Activated CD4-positive, alpha-beta T cell treated with anti-CD3 and anti-CD28 coated beads, Interleukin-2, amount 50 U/mL, for 48 hours (primary cell): ENCODE data around the gene SDC3.

Experiments
- DNase-seq, 2 experiments: peaks; one replicate each; pipeline ENCODE4 v3.0.0-alpha.2; 2020

Gene SDC3

DNA sequence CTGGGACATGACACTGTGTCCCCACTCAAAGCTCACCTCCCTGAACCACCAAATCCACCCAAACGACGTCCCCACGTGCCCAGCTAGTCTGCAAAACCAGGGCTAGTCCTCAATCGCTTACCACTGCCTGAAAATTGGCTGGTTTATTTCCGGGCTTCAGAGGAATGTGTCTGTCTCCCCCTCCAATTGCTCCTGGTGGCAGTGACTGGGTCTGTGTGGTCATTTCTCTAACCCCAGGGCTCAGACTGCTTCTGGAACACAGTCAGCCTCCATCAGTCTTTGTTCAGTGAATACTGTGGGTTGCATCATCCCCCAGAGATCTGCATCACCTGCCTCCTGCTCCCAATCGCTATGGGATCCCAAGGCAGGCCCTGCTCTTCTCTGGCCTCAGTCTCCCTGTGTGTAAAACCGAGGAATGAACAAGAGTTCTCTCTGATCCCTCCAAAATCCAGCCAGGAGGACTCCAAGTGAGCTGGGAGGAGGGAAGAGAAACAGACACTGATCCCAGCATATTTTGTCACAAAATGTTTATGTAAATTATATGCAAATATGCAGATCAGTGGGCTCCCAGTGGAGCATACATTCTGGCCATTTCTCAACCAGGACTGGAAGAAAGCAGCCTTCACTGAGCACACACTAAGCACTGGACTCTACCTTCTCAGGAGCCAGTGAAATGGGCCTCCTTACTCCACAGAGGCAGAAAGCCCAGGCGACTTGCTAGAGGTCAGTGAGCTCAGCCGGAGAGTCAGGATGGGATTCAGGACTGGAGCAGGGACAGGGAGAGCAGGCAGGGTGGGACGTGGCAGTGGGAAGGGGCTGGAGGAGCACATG is 20.9 kb downstream of the SDC3 start:
- no peak for DNase-seq

DNA sequence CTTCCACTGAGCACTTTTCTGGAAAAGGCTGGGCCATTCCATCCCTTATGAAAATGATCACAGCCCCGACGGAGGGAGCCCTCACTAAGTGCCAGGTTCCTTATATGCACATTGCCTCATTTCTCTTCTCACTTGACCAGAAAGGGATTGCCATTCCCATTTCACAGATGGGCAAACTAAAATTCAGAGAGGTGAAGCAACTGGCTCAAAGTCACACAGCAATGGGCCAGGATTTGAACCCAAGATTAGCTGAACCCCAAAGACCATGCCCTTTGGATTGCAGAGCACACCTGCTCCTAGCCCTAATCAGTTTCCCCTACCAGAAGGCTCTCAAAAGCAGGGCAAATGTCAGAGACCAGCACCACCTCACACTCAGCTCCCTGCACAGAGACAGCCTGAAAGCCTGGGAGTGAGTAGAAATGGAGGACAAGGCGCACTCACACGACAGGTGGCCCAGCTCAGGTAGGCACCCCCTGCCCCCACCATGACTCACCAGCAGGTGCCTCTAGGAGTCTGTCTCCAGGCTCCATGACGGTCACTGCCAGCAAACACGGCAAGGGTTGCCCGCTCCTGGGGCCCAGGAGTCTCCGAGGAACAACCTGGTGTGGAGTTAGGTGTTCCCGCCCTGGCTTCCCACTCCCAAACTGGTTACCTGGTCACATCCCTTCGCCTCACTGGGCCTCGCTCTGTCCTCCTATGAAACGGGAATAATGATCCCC is 21.7 kb downstream of the SDC3 start:
- DNase-seq = no peak

DNA sequence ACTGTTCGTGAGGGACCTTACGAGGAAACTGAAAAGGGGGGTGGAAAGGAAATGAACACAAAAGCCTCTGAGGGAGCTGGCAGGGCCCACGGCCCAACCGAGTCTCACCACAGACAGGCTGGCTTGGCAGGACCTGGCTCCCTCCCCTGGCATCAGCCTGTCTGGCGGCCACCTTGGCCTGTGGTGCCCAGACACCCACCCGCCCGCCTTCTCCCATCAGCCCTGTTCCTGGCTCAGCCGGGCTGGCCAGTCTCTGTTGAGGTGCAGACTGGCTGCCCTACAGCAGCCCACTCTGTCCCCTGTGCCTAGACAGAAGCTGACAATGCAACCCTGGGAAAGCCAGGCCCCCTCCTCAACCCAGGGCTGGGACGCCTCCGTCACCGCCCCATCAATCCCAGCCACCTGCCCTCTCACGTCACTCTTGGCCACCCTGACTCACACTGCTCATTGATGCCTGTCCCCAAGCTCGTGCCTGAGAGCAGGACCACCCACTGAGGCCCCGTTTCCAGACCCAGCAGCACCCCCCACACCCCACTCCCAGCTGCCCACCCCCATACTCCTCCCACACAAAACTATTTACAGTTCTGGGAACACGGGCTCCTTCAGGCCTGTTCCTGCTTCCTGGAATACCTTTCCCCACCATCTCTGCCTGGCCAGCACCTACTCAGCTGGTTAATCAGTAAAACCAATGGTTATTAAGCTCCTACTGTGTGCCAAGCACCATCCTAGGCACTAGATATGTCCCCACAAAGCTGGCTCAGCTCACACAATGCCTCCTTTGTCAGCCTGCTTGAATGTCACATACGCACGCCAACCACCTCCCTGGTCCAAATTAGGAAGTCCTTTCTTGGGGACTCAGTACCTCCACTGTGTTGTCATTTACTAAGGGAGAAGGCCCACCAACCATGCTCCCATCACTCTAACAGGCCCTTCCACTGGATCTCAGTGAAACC is 22.7 kb downstream of the SDC3 start:
- no peak for DNase-seq

DNA sequence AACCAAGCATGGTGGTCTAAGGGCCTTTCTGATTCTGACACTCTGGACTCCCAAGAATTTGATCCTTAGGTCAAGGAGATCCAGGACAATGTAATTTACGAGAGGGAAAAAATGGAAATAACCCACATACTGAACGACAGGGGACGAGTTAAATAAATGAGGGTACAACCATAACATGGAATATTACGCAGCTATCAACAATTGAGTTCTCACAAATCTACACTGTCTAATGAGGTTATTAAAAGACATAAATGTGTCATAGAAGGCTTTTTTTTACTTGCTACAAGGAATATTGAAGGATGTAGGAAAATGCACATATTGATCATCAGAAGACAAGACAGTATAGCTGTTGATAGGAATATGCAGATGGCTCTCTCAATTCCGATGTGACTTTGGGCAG is 23.8 kb downstream of the SDC3 start:
- DNase-seq = no peak

DNA sequence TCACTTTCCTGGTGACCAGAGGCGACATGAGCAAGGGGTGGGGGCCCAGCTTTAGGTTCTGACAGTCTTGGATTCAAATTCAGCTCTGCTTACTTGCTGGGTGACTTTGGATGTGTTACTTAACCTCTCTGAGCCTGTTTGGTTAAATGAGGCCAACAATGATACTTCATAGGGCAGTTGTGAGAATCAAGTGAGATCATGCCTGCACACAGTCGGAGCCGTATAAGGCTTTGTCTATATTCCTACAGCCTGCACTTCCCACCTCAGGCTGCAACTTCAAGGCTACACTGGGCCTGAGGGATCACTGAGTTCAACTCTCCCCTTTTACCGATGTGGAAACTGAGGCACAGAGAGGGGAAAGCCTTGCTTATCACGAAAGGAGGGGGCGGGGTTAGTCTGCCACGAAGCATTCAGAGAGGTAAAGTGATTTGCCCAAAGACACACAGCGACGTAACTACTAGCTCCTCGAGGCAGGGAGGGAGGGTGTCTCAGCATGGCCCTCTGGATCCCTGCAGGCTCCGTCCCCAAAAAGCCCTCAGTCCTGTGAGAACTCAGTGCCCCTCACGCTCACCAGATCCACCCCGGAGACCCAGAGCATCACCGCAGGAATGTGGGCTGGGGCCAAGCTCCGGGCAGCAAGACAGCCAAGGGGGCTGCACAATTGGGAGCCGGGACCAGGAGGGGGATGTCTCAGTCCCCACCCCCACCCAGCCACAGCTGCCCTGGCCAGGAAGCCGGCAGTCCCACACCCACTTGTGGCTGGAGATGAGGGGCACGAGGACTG is 25.0 kb downstream of the SDC3 start:
- DNase-seq = no peak

DNA sequence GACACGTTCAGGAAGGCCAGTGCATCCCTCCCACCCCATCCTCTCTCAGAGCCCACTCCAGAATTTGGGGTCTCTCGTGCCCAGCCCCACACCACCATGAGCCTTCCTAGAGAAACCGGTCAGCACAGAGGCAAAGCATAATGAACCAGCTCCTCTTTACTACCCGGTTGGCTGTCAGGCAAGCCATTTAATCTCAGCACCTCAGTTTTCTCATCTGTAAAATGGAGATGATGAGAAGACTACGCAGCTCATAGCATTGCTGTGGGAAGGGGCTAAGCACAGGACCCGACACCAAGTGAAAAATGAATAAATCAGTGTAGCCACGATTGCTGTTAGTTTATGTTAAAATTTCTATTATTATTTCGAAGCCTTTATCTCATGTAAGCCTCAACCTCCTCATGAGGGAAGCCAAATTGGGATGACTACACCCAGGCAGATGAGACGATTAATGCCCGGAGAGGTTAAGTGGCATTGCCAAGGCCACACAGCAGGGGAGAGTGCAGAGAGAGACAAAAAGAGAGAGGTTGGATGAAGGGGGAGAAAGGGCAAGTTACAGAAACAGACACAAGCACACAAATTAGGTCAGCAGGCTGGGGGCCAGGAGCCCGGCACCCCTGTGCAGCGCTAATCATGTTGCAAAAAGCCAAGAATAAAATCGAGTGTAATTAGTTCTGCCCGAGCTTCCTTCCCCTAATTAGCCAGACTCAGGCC is 25.7 kb downstream of the SDC3 start:
- no peak for DNase-seq

DNA sequence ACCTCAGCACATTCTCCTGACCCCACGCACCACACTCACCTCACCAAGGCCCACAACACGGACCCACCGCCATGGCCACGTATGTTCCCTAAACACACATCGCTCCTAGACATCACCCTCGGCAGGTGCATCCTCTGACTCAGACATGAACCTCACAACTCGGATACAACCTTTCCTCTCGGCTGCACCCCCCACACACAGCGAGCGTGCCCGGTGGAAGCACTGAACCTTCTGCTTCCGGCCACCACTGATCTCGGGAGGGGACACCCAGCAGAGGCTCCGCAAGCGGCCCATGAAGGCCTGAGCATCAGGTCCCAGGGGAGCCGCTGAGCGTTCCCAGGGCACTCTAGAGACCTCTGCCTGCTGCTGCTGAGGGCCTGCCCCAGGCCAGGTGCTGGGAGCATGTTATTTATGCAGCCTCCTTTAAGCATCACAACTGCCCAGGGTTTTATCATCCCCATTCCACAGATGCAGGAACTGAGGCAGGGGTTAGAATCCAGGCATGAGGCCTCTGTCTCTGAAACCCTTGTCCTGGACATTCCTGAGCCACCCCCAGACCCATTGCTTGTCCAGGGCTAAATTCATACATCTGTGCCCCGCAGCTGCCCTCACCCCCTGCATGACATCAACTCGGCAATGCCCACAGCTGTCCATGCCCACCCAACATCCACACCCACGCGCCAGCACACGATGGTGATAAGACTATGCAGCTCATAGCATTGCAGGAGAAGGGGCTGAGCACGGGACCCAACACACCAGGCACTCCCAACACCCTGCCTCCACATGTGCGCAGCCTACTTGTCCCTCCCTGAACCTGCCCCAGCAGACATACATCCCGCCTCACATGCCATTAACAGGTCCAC is 27.0 kb downstream of the SDC3 start:
- DNase-seq = no peak

DNA sequence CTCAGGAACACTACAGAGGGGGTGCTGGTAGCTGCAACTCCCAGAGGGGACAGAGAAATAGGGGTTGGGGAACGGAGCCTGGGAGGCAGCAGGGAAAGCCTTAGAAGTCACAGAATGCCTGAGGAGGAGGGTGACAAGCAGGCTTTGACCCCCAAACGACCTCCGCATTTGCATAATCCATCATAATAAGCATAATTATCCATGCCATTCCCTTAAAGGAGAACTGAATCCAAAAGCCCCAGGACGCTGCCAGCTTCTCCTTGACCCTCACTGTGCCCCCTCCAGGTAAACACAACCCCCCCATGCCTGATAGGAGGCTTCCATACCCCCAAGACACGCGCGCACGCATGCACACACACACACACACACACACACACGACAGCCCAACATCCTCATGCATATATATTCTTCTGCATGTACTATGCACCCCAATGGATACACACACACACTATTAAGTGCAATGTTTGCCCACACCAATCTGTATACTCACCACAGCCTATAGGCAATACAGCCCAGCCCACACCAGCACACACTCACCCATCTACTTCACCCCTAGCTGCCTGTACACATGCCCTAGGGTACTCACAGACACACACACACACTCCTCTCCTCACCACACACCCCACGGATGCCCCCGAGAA is 27.8 kb downstream of the SDC3 start:
- DNase-seq = no peak

DNA sequence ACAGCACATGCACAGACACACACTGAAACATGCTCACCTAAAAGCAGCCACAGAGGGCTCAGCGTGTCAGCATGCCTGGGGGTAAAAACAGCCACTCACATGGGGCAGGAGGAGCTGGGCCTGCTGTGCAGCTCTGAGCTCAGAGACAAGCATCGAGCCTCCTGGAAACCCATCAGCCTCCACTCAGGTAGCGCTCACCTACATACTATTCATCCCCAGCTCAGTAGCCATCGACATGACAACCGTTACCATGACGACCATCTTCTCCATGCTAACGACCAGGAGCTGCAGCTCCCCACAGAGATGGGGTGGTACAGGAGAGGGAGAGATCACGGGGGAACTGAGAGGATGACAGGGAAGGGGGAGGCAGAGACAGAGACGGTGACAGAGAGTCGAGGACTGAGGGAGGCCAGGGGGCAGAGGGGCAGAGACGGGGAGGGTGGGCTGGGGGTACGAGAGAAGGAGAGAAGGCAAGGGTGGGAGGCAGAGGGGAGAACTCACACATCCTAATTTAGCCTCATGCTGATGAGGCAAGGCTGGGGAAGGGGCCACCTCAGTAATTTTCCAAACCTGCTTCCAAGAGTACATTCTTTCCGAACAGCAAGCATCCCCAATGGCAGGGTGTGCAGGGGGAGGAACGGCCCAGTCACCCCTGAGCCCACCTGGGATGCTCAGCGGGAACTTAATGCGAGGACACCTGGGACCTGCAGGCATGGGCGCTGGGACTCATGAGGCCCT is 28.4 kb downstream of the SDC3 start:
- DNase-seq = no peak

DNA sequence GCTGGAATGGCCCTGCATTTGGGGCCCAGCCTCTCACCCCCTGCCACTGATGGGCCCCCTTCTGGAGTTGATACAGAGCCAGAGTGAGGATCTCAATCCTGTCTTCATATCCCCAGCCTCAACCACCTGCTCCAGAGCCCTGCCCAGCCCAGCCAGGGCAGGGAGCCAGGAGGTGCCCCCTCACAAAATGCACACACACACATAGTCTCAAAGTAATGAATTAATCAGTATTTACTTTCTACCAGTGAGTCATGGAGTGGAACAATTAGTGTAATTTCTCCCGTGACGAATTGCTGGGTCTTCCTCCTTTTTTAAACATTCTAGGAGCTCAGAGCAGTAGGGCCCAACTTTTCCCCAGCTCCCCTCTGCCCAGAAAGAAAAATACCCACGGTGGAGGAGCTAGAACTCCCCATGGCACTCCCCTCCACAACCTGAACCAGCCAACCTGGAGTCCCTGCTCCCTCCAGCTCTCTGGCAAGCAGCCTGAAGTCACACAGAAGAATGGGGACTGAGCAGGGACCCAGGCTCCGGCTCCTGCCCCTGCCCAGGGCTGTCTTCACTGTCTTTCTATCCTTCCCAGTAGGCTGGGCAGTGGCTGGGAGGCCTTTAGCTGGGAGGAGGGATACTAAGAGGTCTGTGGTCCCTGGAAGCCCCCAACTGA is 29.3 kb downstream of the SDC3 start:
- DNase-seq = no peak

DNA sequence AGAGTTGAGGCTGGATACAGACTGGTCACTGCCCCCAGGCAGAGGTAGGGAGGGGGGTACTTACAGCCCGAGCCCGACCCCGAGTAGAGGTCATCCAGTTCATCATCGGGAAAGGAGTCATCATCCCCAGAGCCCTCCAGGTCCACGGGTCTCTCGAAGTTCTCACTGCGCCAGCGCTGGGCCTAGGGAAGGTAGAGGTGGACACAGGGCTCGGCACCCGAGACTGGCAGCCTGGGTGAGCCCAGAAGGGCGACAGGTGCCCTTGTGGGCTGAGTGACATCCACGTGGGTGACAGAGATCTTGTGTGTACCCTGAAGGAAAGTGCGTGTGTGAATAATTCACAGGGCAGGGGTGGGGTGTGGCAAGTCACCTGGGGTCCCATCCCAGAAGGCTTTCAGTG is 30.0 kb downstream of the SDC3 start:
- DNase-seq = no peak

DNA sequence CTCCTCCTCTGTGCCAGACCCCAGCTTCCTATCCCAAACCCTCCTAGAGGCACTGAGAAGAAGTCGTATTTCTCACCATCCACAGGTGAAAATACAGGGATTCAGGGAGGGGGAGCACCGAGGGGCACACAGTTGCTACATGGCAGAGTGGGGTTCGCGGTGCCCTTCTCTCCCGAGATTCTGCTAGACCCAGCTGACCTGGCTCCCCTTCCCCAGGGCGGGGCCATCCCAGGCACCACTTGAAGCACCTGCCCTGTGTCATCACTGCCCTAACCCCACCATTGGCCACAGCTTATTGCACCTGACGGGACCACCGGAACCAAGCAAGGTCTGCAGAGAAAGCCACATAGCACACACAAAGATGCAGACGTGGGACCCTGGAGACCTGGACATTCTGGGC is 30.5 kb downstream of the SDC3 start:
- DNase-seq = no peak

DNA sequence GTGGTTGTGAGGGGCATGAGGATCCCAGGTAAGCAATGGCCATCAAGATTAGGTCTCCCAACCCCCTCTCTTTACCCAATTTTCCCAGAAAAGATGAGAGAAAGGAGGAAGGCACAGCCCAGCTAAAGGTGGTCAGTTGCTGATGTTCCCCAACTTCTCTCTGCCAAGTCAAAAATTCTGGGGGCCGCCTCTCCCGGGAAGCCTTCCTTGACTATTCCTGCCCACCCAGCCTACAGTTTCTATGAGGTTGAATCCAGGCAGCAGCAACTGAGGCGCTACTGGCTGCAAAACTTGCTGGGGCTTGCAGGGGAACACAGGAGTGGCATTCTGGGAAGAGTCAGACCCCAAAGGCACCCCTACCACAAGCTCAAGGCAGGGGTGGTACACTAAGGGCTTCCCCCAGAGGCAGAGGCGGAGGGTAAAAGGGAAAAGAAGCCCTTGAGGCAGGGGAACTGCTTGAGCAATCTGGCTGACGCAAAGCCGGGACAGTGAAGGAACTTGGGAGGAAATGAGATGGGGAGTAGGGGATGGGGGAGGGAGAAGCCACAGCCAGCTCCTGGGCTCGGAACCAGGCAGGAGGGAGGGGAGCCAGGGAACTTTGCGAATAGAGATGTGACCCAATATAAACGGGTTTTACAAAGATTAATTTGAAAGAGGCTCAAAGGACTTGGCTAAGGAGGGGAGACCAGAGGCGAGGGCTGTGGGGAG is 31.2 kb downstream of the SDC3 start:
- DNase-seq = no peak

DNA sequence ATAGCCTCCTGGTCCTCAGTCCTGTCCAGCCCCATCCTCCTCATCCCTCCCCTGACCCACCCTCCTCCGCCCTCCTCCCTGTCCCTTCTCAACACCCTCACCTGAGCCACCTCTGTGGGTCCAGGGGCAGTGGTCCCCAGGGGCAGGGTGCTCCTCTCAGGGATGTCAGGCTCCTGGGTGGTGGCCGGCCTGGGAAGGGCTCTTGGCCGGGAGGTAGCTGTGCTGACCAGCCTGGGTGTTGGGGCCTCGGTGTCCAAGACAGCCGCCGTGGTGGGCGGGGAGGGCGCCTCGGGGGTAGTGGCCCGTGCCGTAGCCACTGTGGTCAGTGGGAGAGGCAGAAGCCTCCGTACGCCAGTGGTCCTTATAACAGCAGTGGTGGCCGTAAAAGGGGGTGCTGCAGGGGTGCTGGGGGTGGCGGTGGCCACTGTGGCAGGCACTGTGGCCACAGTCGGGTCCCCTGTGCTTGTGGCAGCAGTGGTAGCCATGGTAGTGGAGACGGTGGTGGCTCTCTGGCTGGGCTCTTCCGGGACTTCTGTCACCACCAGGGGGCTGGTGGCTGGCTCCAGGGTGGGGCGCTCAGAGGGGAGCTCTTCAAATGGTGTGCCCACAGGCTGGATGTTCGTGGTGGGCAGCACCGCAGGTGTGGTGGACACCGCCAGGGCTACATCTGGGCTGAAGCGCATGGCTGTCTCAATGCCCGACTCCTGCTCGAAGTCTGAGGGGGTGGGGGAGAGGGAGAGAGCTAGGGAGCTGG is 31.9 kb downstream of the SDC3 start:
- DNase-seq = no peak

DNA sequence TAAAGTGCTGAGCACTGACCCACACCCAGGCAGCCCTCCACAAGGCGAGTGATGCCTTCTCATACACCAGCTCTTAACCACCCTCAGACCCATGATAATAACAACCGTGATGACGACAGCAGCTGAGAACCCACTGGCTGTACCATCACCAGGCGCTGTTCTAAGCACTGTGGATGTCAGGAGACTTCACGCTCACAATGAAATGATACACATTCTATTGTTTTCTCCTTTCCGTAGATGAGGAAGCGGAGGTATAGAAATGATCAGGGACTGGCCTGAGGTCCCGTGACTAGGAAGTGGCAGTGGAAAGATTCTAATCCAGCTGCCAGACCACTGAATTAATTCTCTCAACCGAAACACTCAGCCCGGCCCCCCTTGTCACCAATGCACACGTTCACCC is 32.6 kb downstream of the SDC3 start:
- DNase-seq = no peak

DNA sequence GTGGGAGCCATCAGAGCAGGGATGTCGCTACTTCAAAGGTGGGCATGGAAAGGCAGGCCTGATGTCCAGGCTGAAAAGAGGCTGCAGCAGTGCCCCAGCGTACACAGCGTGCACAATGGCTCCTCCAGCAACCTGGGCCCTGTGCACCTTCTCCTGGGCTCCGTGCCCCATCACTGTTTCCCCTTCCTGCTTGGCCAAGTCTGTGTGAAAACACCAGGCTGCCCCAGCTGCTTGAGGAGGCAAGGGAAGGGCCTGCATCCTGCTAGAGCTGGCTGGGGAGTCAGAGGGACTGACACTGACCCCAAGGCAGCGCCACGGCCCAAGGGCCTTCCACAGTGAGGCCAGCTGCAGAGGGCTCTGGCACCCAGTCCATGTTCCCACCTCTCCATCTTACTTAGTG is 33.4 kb downstream of the SDC3 start:
- DNase-seq = no peak

DNA sequence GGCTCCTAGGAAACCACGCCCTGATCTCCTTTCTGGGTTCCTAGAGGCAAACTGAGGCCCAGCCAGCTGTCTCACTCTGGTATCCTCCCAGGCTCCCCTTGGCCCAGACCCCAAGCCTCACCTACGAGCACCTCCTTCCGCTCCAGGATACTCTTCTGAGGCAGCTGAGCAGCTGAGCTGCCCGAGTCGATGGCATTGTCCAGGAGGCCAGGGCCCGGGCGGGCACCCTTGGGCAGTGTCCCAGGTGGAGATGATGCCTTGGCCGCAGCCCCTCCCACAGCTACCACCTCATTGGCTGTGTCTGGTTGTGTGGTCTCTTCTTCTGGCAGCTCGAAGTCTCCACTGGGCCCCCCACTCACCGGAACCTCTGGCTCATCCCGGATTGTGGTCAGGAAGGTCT is 34.4 kb downstream of the SDC3 start:
- no peak for DNase-seq

DNA sequence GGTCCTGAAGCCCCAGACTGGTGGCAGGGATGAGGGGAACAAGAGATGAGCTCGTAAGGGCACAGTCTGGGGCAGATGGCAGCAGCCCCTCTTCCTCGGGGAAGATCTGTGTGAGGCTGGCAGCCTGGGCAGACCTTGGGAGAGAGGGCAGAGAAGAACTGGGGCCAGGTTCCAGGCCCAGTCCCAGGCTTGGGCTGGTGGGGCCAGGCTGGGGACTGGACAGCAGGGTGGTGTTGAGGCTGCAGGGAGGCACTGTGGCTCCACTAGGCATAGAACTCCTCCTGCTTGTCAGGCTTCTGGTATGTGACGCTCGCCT is 35.7 kb downstream of the SDC3 start:
- no peak for DNase-seq
